Tibial artery (tissue), 4 donors: Measurements from ENCODE around the gene RERE.

Experiments
- DNase-seq, 2 donors: peaks; one replicate each; pipeline ENCODE4 v3.0.0-alpha.2; 2019
- H3K27ac ChIP-seq, 2 donors: fragments of 200-600 bp; sonication (generic) in 1 of 2; 1 replicate in 1 of 2; 2 replicates in 1 of 2; pipeline ENCODE4 v1.5.1; 2018 to 2019; ENCODE audit warnings: mild to moderate bottlenecking in 1 of 2
- H3K27me3 ChIP-seq, 2 donors: fragments of 200-600 bp; sonication (generic) in 1 of 2; one replicate each; pipeline versions ENCODE4 v1.5.1 to v1.6.0; 2016 to 2019
- H3K36me3 ChIP-seq, 3 donors: fragments of 200-600 bp; sonication (generic) in 2 of 3; one replicate each; pipeline ENCODE4 v1.5.1; 2016 to 2019; ENCODE audit warnings: mild to moderate bottlenecking in 2 of 3
- H3K4me1 ChIP-seq, 4 donors: fragments of 200-600 bp; sonication (generic) in 2 of 4; 1 replicate in 3 of 4; 2 replicates in 1 of 4; pipeline ENCODE4 v1.5.1; 2016 to 2019
- H3K4me3 ChIP-seq, 2 donors: fragments of 200-600 bp; sonication (generic) in 1 of 2; 1 replicate in 1 of 2; 2 replicates in 1 of 2; pipeline ENCODE4 v1.5.1; 2018 to 2019; ENCODE audit warnings: mild to moderate bottlenecking in 2 of 2
- H3K9me3 ChIP-seq, 3 donors: fragments of 200-600 bp; sonication (generic) in 1 of 3; one replicate each; pipeline ENCODE4 v1.5.1; 2016 to 2019
- intact Hi-C: fragments of 100-400 bp; cut with DNase I; formaldehyde crosslinking; loops from one replicate; pipeline ENCODE4 v1.15.0; 2023; ENCODE audit warnings: low total_unique reads
- TF ChIP-seq, protein P1 (sequence below), 2 experiments: fragments of 200-600 bp in 1 of 2; fragments of 450-650 bp in 1 of 2; IDR thresholded peaks; one replicate each; pipeline ENCODE4 v1.5.1; 2017 to 2019; ENCODE audit warnings: antibody characterized with exemption in 2 of 2, mild to moderate bottlenecking in 1 of 2, moderate library complexity in 1 of 2

RERE gene

DNA sequence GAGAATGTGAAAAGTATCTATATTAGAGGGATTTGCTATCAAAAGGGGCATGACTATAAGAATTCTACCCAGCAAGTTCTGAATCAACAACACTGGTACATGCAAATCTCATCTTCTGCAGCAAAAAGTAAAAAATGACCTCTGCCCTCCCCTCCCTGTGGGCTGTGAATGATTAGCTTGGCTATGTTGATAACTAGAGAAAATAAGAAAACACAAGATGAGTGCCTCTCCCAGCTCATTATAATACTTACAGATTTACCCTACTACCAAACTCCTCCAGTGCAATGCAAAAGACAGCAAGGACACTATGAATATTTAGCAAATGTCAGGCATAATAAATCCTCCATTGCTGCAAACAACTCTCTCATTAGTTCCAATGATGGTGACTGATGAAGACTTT lies 397.1 kb downstream of the RERE start:
- no peaks in the 10 kb centered on the region for H3K9me3 ChIP-seq
- H3K4me3 ChIP-seq: peak overlapping the region; percentile 73 to 96

DNA sequence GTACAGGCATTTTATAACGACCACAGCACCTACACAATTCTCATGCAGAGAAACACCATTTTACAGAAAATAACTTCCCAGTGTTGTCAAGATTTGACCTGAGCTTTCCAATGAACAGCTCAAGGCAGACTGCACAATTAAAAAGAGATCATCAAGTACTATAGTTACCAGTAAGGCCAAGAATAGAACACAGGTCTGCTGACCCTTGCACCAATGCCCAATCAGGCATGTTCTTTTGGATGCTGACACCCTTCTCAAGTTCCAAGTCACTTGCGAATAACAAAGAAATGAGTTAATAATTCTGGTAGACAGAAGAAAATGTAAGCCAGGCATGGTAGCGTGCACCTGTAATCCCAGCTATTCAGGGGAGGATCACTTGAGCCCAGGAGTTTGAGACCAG lies 397.6 kb downstream of the RERE start:
- Histone ChIP-seq H3K4me1 (peaks cover 0 to 66% (median 54%) of the 10 kb centered on the region in 4 donors), H3K27me3 (no peaks in the 10 kb centered on the region), H3K36me3 (peaks cover 0 to 14% (median 11%) of the 10 kb centered on the region in 3 donors), H3K27ac (peak overlapping the region; percentile 95 to 99), H3K9me3 (no peaks in the 10 kb centered on the region), H3K4me3 (peak overlapping the region; percentile 73 to 96)
- intact Hi-C loops: loop anchor here (10.0 kb wide), 1 partner anchor 285 kb away; no protein-coding TSS in a partner anchor
- TF ChIP-seq, protein P1, sequence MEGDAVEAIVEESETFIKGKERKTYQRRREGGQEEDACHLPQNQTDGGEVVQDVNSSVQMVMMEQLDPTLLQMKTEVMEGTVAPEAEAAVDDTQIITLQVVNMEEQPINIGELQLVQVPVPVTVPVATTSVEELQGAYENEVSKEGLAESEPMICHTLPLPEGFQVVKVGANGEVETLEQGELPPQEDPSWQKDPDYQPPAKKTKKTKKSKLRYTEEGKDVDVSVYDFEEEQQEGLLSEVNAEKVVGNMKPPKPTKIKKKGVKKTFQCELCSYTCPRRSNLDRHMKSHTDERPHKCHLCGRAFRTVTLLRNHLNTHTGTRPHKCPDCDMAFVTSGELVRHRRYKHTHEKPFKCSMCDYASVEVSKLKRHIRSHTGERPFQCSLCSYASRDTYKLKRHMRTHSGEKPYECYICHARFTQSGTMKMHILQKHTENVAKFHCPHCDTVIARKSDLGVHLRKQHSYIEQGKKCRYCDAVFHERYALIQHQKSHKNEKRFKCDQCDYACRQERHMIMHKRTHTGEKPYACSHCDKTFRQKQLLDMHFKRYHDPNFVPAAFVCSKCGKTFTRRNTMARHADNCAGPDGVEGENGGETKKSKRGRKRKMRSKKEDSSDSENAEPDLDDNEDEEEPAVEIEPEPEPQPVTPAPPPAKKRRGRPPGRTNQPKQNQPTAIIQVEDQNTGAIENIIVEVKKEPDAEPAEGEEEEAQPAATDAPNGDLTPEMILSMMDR (IDR thresholded peaks at IDR 0.05): no peak
- no peak for DNase-seq

More for the DNA sequence above, 397.1 kb downstream of the RERE start:
- no peak for DNase-seq
- H3K27me3 ChIP-seq: no peaks in the 10 kb centered on the region
- TF ChIP-seq, protein P1 (IDR thresholded peaks at IDR 0.05): no peak
- peaks cover 0 to 14% (median 11%) of the 10 kb centered on the region in 3 donors for H3K36me3 ChIP-seq
- intact Hi-C loops: loop anchor here (10.0 kb wide), 1 partner anchor 284 kb away; no protein-coding TSS in a partner anchor
- peak overlapping the region; percentile 95 to 99 for H3K27ac ChIP-seq
- H3K4me1 ChIP-seq: peaks cover 0 to 66% (median 55%) of the 10 kb centered on the region in 4 donors

DNA sequence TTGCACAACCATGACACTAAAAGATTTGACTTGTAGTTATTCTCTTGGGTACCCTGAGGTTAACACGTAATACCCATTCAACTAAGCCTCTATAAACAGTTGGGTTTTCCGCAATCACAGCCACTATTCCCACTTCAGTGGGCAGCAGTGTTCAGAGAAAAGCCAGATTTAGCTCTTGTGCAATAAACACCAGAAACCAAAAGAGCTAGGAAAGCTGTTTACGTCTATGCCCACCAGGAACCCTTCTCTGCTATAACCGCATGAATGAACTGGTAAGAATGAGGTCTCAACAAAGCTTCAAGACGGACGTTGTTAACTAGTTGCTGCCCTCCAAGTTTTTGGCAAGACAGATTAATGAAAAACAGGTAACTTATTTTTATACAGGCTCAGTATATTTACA lies 398.3 kb downstream of the RERE start:
- DNase-seq: no peak
- TF ChIP-seq, protein P1 (IDR thresholded peaks at IDR 0.05): no peak
- Histone ChIP-seq H3K27me3 (no peaks in the 10 kb centered on the region), H3K9me3 (no peaks in the 10 kb centered on the region), H3K4me1 (peaks cover 0 to 67% (median 52%) of the 10 kb centered on the region in 4 donors), H3K36me3 (peaks cover 0 to 17% (median 13%) of the 10 kb centered on the region in 3 donors), H3K27ac (peak overlapping the region; percentile 95 to 99), H3K4me3 (peak overlapping the region; percentile 73 to 96)
- intact Hi-C loops: no loop called here

DNA sequence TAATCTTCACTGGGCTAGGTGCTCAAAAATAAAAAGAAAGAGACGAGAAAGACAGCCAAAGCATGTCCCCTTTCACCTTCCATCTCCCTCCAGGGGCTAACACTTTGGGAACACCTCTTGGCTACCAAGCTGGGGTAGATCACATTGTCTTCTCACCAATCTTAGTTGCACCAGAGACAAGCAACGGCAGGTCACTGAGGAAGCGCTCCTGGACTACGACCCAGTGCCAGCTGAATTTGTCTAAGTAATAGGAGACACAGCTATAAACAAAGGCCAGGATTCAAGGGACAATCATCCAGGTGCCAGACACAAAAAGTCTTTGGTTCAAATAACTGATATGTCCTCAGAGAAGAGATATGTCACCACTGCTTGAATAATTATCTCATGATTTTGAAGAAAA lies 399.1 kb downstream of the RERE start:
- no peaks in the 10 kb centered on the region for H3K9me3 ChIP-seq
- intact Hi-C loops: no loop called here
- no peak overlapping the region for H3K4me3 ChIP-seq
- DNase-seq: no peak
- no peaks in the 10 kb centered on the region for H3K27me3 ChIP-seq
- TF ChIP-seq, protein P1 (IDR thresholded peaks at IDR 0.05): no peak
- H3K27ac ChIP-seq: peak overlapping the region; percentile 95 to 99
- H3K36me3 ChIP-seq: peaks cover 0 to 24% (median 19%) of the 10 kb centered on the region in 3 donors
- peaks cover 0 to 75% (median 58%) of the 10 kb centered on the region in 4 donors for H3K4me1 ChIP-seq

DNA sequence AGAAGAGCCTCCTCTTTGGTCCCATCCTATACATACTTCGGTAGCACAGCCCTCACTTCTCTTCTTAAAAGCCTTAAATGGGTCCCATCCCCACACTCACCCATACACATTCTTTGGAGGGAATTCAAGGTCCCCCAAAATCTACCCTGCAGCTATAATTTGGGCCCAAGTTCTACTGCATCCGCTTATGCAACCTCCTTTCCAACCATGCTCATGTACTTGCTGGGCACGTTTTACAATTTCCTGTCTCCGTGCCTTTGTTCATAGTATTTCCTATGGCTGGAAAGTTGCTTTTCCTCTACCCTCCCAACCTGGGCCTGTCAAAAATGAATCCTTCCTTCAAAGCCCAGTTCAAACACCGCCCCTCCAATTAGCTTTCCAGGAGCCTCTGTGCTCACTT lies 399.8 kb downstream of the RERE start:
- TF ChIP-seq, protein P1 (IDR thresholded peaks at IDR 0.05): no peak
- H3K27me3 ChIP-seq: no peaks in the 10 kb centered on the region
- H3K4me3 ChIP-seq: no peak overlapping the region
- DNase-seq: no peak
- intact Hi-C loops: no loop called here
- no peaks in the 10 kb centered on the region for H3K9me3 ChIP-seq
- peaks cover 0 to 25% (median 24%) of the 10 kb centered on the region in 3 donors for H3K36me3 ChIP-seq
- peaks cover 0 to 82% (median 65%) of the 10 kb centered on the region in 4 donors for H3K4me1 ChIP-seq
- peak overlapping the region; percentile 95 to 99 for H3K27ac ChIP-seq
